Natural killer cell (primary cell): ENCODE measurements around the gene WSB1. TPM values are rescaled to one million over a fixed set of nuclear protein-coding genes. Genes with fewer than 3 reads are reported as not detected.

Experiments used
- ATAC-seq, 3 donors: fragments of 150-1000 bp in 2 of 3; fragments of 200-7000 bp in 1 of 3; cut with Tn5 transposase; 1 replicate in 1 of 3; 2 replicates in 2 of 3; pipeline ENCODE4 v1.10.0; 2021; ENCODE audit warnings: mild to moderate bottlenecking in 2 of 3, moderate library complexity in 2 of 3
- DNase-seq, 2 donors: peaks; one replicate each; pipeline versions ENCODE4 v3.0.0 to v3.0.0-alpha.2; 2013 to 2021; ENCODE audit warnings: mixed read lengths in 1 of 2
- H3K27ac ChIP-seq: one replicate; pipeline ENCODE4 v1.5.1; 2013; ENCODE audit warnings: mild to moderate bottlenecking, low read length
- H3K27me3 ChIP-seq: one replicate; pipeline ENCODE4 v1.6.1; 2013; ENCODE audit warnings: low read length; ENCODE audit not compliant: control insufficient read depth, insufficient read depth
- H3K36me3 ChIP-seq: one replicate; pipeline ENCODE4 v1.6.1; 2013; ENCODE audit warnings: low read length; ENCODE audit not compliant: control insufficient read depth, insufficient read depth
- H3K4me1 ChIP-seq: one replicate; pipeline ENCODE4 v1.6.1; 2013; ENCODE audit warnings: low read length; ENCODE audit not compliant: control insufficient read depth, insufficient read depth
- H3K4me3 ChIP-seq: one replicate; pipeline ENCODE4 v1.5.1; 2013; ENCODE audit warnings: low read length
- H3K9me3 ChIP-seq: one replicate; pipeline ENCODE4 v1.6.1; 2013; ENCODE audit warnings: low read length; ENCODE audit not compliant: control insufficient read depth, insufficient read depth
- H3K27ac Mint-ChIP-seq, 2 donors: one replicate each; pipeline ENCODE4 v1.8.0; 2022; ENCODE audit warnings: mild to moderate bottlenecking in 2 of 2, mixed read lengths in 2 of 2, moderate library complexity in 1 of 2
- H3K27me3 Mint-ChIP-seq, 2 donors: one replicate each; pipeline ENCODE4 v1.8.0; 2022; ENCODE audit warnings: low read depth in 2 of 2, mixed read lengths in 2 of 2
- H3K36me3 Mint-ChIP-seq: one replicate; pipeline ENCODE4 v1.8.0; 2022; ENCODE audit warnings: mixed read lengths
- H3K4me1 Mint-ChIP-seq, 2 donors: one replicate each; pipeline ENCODE4 v1.8.0; 2022; ENCODE audit warnings: mixed read lengths in 2 of 2
- H3K4me3 Mint-ChIP-seq: one replicate; pipeline ENCODE4 v1.8.0; 2022; ENCODE audit warnings: mild to moderate bottlenecking, moderate library complexity, mixed read lengths
- H3K9me3 Mint-ChIP-seq, 2 donors: one replicate each; pipeline ENCODE4 v1.8.0; 2022; ENCODE audit warnings: mixed read lengths in 2 of 2
- WGBS: methylation state at CpG from one replicate; pipeline ENCODE4 v1.1.7; 2013; ENCODE audit warnings: missing lambda C conversion rate; ENCODE audit not compliant: insufficient coverage; 5-methylcytosine and 5-hydroxymethylcytosine counted together
- intact Hi-C: fragments of 100-400 bp; cut with micrococcal nuclease; formaldehyde crosslinking; loops from one replicate; pipeline ENCODE4 v1.14.2; 2022
- total RNA-seq, 4 donors: library from RNA; stranded (reverse); fragments of 120-200 nt in 1 of 4; gene quantifications; one replicate each; pipeline versions ENCODE4 v1.2.3 to v1.2.4, GENCODE V29; 2013 to 2022
- TF ChIP-seq, protein P1 (sequence below): fragments of 200-600 bp; IDR thresholded peaks from one replicate; pipeline ENCODE4 v1.8.0; 2022; ENCODE audit warnings: antibody characterized with exemption

WSB1 gene
- total RNA-seq, 3 donors from 2014 or later (not counting 1 experiment from before 2014, with no cell fraction given) = 124 to 205 (median 187) TPM

DNA sequence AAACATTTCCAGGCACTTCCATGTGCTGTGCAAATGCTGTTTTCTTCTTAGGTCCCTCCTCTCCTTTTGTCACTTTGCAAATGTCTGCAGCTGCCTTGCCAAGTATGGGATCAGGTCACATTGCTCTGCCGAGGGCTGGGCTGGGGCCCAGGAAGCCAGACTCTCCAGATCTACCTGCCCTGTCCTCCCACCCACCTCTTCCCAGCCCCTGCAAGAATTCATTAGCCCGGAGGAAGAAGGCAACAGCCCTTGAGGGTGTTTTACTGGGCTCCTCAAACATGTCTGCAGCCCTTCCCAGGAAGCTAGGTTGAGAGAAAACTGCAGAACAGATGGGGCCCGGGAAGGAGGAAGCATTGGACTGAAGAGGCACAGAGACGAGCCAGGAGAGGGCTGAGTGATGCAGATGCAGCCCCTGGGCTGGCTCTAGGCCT, 47.1 kb downstream of the WSB1 start:
- Mint-ChIP-seq H3K9me3 (no peaks in the 10 kb centered on the region), H3K36me3 (no peaks in the 10 kb centered on the region), H3K4me3 (no peak overlapping the region), H3K27ac (peak overlapping the region; percentile 83 to 87), H3K27me3 (no peaks in the 10 kb centered on the region), H3K4me1 (peaks cover 51 to 55% of the 10 kb centered on the region in 2 donors)
- ATAC-seq = peak in 1 of 3 donors; percentile 19
- Histone ChIP-seq H3K4me3 (no peak overlapping the region), H3K27me3 (no peaks in the 10 kb centered on the region), H3K36me3 (no peaks in the 10 kb centered on the region), H3K4me1 (peaks cover 73% of the 10 kb centered on the region), H3K9me3 (no peaks in the 10 kb centered on the region), H3K27ac (peak overlapping the region; percentile 25)
- TF ChIP-seq, protein P1, sequence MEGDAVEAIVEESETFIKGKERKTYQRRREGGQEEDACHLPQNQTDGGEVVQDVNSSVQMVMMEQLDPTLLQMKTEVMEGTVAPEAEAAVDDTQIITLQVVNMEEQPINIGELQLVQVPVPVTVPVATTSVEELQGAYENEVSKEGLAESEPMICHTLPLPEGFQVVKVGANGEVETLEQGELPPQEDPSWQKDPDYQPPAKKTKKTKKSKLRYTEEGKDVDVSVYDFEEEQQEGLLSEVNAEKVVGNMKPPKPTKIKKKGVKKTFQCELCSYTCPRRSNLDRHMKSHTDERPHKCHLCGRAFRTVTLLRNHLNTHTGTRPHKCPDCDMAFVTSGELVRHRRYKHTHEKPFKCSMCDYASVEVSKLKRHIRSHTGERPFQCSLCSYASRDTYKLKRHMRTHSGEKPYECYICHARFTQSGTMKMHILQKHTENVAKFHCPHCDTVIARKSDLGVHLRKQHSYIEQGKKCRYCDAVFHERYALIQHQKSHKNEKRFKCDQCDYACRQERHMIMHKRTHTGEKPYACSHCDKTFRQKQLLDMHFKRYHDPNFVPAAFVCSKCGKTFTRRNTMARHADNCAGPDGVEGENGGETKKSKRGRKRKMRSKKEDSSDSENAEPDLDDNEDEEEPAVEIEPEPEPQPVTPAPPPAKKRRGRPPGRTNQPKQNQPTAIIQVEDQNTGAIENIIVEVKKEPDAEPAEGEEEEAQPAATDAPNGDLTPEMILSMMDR = no peak
- 38% methylated on average over 4 of the region's 4 CpGs for WGBS
- DNase-seq = no peak
- intact Hi-C loops = no loop called here

DNA sequence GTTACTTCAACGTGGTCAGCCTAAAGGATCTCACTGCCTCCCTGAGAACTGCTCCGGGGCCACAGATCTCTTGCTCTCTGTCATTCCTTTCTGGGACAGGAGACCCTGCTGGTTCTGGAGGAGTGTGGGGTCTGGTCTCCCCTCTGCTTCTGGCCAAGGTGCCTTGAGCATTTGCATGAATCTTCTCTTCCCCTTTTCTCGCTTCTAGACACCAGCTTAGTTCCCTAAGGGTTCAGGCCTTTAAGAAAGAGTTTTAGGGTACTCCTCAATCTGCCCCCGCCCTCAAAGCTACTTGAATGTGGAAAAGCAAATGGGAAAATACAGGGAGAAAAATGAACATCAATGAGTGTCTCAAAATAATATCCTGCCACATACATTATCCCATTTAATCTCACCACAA, 48.1 kb downstream of the WSB1 start:
- Mint-ChIP-seq H3K27ac (peak overlapping the region; percentile 15 to 70), H3K36me3 (no peaks in the 10 kb centered on the region), H3K9me3 (no peaks in the 10 kb centered on the region), H3K4me1 (peaks cover 59 to 64% of the 10 kb centered on the region in 2 donors), H3K27me3 (no peaks in the 10 kb centered on the region), H3K4me3 (no peak overlapping the region)
- Histone ChIP-seq H3K4me1 (peaks cover 78% of the 10 kb centered on the region), H3K27ac (no peak overlapping the region), H3K36me3 (no peaks in the 10 kb centered on the region), H3K4me3 (no peak overlapping the region), H3K27me3 (no peaks in the 10 kb centered on the region), H3K9me3 (no peaks in the 10 kb centered on the region)
- intact Hi-C loops = no loop called here
- DNase-seq (no peak), ATAC-seq (no peak)
- WGBS = 75% methylated on average over 3 of the region's 4 CpGs
- TF ChIP-seq, protein P1 = no peak

DNA sequence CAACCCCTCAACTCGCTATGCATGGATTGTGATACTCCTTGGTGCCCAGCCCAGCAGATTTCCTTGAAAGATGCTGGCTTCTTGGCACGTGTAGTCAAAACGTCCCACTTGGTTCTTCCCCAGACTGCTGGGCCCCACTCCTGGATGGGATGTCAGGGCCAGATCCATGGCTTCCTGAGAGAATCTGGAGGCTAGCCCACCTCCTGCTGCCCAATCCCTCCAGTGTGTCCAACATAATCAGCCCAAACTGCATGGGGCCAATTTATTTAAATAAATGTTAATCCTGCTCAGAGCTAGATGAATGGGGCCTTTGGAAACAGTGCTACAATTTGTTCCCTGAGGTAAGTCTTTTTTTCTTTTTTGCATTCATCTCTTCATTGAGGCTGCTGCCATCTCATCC, 49.4 kb downstream of the WSB1 start:
- Histone ChIP-seq H3K27me3 (no peaks in the 10 kb centered on the region), H3K9me3 (no peaks in the 10 kb centered on the region), H3K27ac (no peak overlapping the region), H3K4me1 (peaks cover 77% of the 10 kb centered on the region), H3K36me3 (no peaks in the 10 kb centered on the region), H3K4me3 (no peak overlapping the region)
- WGBS = 91% methylated on average over 3 of the region's 3 CpGs
- no peak overlapping the region for H3K4me3 Mint-ChIP-seq
- intact Hi-C loops = no loop called here
- no peaks in the 10 kb centered on the region for H3K27me3 Mint-ChIP-seq
- DNase-seq (no peak), ATAC-seq (no peak)
- H3K4me1 Mint-ChIP-seq = peaks cover 63 to 69% of the 10 kb centered on the region in 2 donors
- no peaks in the 10 kb centered on the region for H3K9me3 Mint-ChIP-seq
- no peaks in the 10 kb centered on the region for H3K36me3 Mint-ChIP-seq
- TF ChIP-seq, protein P1 = no peak
- no peak overlapping the region for H3K27ac Mint-ChIP-seq

DNA sequence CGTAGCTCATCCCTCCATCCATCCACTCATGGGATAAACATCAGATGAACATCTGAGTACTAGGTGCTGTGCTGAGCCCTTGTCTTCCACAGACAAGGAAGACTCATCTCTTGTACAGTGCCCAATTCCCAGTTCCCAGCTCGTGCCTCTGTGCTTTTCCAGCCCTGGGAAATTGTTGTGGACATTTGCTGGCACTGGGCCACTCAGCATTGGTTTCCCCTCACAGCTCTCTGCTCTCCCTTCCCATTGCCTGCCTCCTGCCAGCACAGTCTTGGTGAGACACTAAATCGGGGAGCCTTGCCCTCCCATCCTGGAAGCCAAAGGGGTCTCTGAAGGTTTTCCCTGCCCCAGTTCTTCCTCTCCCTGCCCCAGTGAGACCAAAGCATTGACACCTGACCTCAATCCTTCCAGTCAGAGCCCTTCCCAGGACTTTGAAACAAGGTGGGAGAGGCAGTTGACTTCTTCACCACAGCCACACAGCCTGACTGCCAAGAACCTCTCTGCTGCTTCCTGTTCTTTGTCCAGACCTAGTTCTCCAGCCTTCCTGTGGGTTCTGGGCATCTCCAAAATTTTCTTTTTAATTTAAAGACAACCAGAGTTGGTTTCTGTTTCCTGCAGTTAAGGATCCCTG, 50.2 kb downstream of the WSB1 start:
- H3K36me3 Mint-ChIP-seq = no peaks in the 10 kb centered on the region
- ATAC-seq (no peak), DNase-seq (no peak)
- intact Hi-C loops = no loop called here
- TF ChIP-seq, protein P1 = no peak
- H3K9me3 Mint-ChIP-seq = no peaks in the 10 kb centered on the region
- H3K27me3 Mint-ChIP-seq = no peaks in the 10 kb centered on the region
- Histone ChIP-seq H3K27me3 (no peaks in the 10 kb centered on the region), H3K27ac (no peak overlapping the region), H3K9me3 (no peaks in the 10 kb centered on the region), H3K4me3 (no peak overlapping the region), H3K4me1 (peaks cover 74% of the 10 kb centered on the region), H3K36me3 (no peaks in the 10 kb centered on the region)
- 37% methylated on average over 2 of the region's 3 CpGs for WGBS
- H3K27ac Mint-ChIP-seq = peak overlapping the region; percentile 75 to 88
- peaks cover 59 to 62% of the 10 kb centered on the region in 2 donors for H3K4me1 Mint-ChIP-seq
- H3K4me3 Mint-ChIP-seq = no peak overlapping the region
